Activated CD8-positive, alpha-beta memory T cell treated with anti-CD3 and anti-CD28 coated beads for 1 hour (primary cell): ENCODE measurements around the gene NPW.
"Not testable (repeated sequence)": the region's sequence is repeated elsewhere in the genome, so short reads cannot be mapped to it uniquely, and the experiment has no call there.

Experiments used
- DNase-seq, 2 donors: peaks; one replicate each; pipeline ENCODE4 v3.0.0-alpha.2; 2020; ENCODE audit warnings: low read depth in 1 of 2; ENCODE audit errors: extremely low read depth in 1 of 2

Gene NPW

DNA sequence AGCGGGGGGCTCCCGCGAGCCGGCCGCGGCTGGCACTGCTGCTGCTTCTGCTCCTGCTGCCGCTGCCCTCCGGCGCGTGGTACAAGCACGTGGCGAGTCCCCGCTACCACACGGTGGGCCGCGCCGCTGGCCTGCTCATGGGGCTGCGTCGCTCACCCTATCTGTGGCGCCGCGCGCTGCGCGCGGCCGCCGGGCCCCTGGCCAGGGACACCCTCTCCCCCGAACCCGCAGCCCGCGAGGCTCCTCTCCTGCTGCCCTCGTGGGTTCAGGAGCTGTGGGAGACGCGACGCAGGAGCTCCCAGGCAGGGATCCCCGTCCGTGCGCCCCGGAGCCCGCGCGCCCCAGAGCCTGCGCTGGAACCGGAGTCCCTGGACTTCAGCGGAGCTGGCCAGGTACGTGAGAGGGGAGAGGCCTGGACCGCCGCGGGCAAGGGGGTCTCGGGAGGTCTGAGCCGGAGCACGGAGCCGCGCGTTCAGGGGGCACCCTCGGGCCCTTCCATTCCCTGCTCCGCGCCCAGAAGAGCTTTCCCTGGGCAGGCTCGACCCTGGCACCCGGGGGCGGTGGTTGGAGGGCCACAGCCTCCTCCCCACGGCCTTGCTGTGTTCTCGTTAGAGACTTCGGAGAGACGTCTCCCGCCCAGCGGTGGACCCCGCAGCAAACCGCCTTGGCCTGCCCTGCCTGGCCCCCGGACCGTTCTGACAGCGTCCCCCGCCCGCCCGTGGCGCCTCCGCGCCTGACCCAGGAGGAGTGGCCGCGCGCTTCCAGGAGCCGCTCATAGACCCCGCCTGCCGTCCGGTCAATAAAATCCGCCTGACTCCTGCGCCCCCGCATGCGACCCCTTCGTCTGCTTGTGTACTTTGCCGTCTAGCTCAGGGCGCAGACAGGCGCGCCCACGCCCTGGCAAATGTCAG is 591 bp downstream of the NPW start:
- DNase-seq, result no peak

DNA sequence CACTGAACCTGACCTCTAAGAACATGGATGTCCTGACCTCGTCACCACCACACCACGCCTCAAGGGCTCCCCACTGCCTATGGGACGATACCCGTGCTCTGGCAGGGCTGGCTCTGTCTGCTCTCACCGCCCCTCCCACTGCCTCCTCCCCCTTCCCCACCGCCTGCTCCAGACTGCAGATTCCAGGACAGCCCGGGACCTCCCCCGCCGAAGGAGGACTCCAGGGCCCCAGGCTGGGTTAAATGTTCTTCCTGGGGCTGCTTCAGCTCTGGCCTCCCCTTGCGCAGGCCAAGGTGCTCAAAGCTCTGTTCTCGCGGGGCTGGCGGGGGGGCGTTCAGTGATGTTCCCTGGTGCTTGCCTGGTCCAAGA is 3.1 kb downstream of the NPW start:
- DNase-seq, result no peak

GRCh38 chr16:2023092-2024031 is 3.8 kb downstream of the NPW start:
- DNase-seq, result peak; percentile 83 to 96

- DNase-seq, result no peak
These were observed 4.4 kb downstream of the NPW start for GRCh38 chr16:2024032-2024420.

DNA sequence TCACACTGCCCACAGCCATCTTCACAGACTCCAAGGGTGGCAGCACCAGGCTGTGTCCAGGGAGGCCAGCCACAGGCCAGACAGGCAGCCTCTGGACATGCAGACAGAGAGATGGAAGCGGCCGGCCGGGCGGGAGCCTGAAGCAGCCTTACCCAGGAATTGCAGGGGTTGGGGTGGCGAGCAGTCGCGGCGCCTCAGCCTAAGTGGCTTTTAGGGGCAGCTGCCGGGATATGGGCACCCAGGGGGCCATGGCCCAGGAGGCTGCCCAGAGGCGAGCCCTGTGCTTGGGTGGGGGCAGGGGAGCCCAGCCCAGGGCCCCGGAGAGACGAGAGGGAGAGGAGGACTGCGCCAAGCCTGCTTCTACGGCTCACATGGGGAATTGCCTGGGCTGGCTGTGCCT is 5.7 kb downstream of the NPW start:
- no peak for DNase-seq

- no peak for DNase-seq
These were observed 6.4 kb downstream of the NPW start for GRCh38 chr16:2025878-2026460.

DNA sequence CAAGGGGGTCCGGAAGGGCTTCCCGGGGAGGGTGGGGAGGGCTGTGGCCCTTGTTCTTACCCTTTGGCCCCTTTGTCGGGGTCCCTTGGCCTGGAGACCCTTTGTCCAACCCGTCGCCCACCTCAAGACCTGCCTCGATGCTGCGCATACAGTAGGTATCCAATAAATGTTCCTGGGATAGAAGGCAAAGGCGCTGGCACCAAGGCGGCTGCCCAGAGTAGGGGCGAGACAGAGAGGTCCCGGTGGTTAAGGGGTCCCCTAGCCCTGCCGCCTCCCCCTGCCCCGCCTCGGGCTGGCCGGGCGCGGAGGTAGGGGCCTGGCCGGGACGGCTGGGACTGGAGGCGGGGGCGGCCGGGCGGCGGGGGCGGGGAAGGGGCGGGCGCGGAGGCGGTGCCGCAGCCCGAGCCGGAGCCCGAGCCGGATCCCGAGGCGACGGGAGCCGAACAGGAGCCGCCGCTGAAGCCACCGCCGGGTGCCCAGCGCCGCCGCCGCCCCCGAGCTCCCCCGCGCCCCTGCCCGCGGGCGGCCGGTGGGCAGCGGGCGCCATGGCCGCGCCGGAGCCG is 7.0 kb downstream of the NPW start, which contains the start of gene NHERF2:
TSS of gene NHERF2 (plus strand) at position 442 of the 563 bp plus-strand sequence. CDS start at position 546, 104 bp downstream.
- no peak for DNase-seq

DNA sequence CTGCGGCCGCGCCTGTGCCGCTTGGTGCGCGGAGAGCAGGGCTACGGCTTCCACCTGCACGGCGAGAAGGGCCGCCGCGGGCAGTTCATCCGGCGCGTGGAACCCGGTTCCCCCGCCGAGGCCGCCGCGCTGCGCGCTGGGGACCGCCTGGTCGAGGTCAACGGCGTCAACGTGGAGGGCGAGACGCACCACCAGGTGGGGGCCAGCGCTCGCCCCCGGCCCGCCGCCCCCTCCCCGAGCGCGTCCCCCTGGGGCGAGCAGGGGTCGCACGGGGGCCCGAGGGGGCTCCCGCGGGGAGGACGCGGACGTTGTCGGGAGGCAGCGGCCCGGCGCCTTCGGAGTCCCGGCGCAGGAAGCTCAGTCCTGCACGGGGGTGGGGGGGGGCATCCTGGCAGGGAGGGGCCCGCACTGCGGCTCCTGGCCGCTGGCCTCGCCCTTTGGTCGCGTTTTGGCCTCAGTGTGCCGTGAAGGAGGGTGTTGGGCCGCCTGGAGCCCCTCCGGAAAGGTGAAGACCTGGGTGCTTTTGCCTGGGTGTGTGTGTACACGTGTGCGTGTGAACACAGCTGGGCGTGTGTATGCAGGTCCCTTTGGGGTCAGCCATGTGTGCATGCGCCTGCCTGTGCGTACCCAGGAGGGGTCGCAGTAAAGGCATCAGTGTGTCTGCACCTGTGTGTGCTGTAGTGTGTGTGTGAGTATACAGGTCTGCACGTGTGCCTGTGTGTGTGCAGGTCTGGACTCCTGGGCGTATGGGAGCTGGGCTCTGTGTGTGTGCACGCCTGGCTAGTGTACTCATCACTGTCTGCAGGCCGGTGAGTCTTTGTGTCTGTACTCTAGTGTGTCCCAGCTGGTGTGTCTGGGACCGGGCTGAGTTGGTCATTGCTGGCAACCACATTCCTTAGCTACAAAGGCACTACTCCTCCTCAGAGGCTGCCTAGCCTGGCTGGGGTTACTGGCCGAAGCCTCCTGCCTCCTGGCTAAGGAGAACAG is 7.7 kb downstream of the NPW start:
- DNase-seq, result no peak

DNA sequence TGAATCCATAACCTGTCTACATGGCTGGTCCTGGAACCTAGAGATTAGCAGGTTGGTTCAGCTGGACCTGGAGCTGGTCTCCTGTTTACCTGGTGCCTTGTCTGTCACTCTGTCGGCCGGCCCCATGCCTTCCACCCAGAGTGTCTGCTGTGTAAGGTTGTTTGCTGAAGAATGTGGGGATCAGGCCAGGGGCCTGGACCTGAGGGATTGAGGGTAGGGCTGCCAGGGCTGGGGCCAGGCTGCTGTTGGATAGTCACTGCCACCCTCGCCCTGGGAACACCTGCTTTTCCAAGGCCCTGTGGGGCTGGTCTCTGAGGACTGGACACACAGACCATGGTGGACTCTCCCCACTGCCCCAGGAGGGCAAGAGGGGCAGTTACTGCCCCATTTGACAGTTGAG is 8.6 kb downstream of the NPW start:
- DNase-seq, result no peak

GRCh38 chr16:2028620-2029220 is 9.1 kb downstream of the NPW start:
- no peak for DNase-seq

GRCh38 chr16:2029350-2029749 is 9.8 kb downstream of the NPW start:
- no peak for DNase-seq

GRCh38 chr16:2030036-2030435 is 10.5 kb downstream of the NPW start:
- no peak for DNase-seq

GRCh38 chr16:2031081-2031577 is 11.5 kb downstream of the NPW start:
- no peak for DNase-seq

DNA sequence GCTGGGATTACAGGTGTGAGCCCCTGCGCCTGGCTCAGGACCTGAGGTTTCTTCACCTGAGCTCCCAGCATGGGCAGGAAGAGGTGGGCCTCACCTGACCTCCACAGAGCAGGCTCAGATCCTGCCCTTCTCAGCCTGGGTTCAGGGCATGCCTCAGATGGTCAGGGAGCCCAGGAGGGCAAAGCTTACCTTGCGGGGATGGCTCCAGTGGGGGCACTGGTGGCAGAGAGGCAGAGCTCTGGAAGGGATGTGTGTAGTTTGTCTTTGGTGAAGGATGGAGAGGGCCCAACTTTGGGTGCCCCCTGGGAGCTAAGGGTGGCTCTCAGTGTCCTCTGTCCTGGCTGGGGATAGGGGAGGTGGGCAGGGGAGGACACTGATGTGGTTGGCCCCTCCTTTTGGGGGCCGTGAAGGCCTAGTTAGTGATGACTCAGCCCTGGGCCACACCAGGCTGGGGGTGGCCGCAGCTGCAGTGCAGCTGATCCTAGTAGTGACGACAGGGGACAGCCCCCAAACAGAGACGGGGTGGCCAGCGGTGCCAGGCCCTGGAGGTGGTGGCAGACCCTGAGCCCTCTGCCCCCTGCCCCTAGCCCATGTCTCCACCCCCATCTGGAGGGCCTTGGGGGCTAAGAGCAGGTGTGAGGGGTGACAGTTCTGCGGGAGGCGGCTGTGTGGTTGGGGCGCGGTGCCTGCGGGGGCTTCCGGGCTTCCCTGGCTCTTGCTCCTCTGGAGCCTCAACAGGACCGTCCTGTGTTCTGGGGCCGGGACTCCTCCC is 12.9 kb downstream of the NPW start:
- DNase-seq, result no peak

DNA sequence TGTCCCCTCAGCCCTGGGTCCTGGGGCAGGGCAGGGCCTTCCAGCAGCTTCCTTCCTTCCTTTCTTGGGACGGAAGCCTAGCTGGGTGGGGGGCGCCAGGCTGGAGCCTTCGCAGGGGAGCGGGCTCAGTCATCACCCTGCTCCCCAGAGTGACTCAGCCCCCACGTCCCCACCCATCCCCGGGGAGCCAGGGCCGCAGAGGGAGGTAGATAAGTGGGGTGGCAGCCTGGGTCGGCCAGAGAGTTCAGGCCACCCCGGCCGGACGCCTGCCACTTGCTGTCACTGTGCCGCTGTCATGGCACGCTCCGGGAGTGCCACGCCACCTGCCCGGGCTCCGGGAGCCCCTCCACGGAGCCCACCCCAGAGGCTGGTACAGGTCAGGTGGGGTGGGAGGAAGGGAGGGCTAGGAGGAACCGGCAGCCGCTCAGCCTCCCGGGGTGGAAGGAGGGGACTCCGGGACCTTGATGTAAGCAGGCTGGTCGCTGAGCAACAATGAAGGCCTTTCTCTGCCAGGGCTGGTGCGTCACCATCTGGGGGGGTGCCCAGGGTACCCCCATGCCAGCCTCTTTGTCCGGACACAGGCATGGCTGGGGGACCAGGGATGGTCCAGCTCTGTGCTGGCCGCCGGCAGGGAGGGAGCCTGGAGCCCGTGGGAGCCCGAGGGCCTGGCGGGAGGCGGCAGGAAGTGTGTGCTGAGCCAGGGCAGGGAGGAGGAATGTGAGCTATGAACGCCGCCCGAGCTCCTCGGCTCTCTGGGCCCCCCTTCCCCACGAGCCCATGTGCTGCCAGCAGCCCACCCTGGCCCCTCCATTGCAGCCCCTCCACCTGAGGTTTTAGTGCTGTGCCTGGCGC is 13.7 kb downstream of the NPW start:
- no peak for DNase-seq

DNA sequence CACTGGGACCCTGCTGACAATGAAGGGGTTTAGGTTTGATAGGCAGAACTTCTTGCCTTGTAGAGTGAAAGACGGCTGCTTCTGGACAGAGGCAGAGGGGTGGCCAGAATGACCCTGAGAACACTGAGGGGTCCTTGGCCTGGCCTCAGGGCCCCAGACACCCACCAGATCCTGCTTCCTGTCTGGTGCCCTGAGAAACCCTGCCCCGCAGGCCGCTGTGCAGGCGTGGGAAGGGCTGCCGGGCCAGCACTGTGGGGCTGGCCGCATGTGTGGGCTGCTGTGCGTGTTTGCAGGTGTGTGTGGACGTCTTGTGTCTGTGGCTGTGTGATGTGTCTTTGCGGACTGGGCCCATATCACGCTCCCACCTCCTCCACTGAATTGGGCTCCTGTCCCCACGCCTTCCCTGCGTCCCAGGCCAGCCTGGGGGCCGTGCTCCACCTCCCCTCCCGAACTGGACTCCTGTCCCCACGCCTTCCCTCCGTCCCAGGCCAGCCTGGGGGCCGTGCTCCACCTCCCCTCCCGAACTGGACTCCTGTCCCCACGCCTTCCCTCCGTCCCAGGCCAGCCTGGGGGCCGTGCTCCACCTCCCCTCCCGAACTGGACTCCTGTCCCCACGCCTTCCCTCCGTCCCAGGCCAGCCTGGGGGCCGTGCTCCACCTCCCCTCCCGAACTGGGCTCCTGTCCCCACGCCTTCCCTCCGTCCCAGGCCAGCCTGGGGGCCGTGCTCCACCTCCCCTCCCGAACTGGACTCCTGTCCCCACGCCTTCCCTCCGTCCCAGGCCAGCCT is 14.5 kb downstream of the NPW start:
- DNase-seq, result not testable (repeated sequence)
